ENCODE measurements around the gene CABP7.
"Not testable (repeated sequence)": the region's sequence is repeated elsewhere in the genome, so short reads cannot be mapped to it uniquely, and the experiment has no call there.

Gene CABP7

GRCh38 chr22:29748248-29748893 is 28.6 kb downstream of the CABP7 start:
- DNase-seq (ENCODE audit: low read depth in 2 of 2) = no peak

GRCh38 chr22:29750029-29750428 is 30.2 kb downstream of the CABP7 start:
- no peak for DNase-seq (ENCODE audit: low read depth in 2 of 2)

- DNase-seq (ENCODE audit: low read depth in 2 of 2) = no peak
These were observed 31.0 kb downstream of the CABP7 start for GRCh38 chr22:29750559-29751538.

GRCh38 chr22:29751669-29752068 is 31.9 kb downstream of the CABP7 start:
- DNase-seq (ENCODE audit: low read depth in 2 of 2) = no peak

GRCh38 chr22:29753808-29754657 is 34.2 kb downstream of the CABP7 start:
- no peak for DNase-seq (ENCODE audit: low read depth in 2 of 2)

- not testable (repeated sequence) for DNase-seq (ENCODE audit: low read depth in 2 of 2)
These were observed 35.0 kb downstream of the CABP7 start for GRCh38 chr22:29754658-29755395.

GRCh38 chr22:29755889-29756288 is 36.1 kb downstream of the CABP7 start:
- no peak for DNase-seq (ENCODE audit: low read depth in 2 of 2)

- DNase-seq (ENCODE audit: low read depth in 2 of 2) = no peak
These were observed 36.5 kb downstream of the CABP7 start for GRCh38 chr22:29756341-29756740.

- DNase-seq (ENCODE audit: low read depth in 2 of 2) = no peak
These were observed 37.3 kb downstream of the CABP7 start for GRCh38 chr22:29757096-29757495.

- DNase-seq (ENCODE audit: low read depth in 2 of 2) = no peak
These were observed 38.3 kb downstream of the CABP7 start for GRCh38 chr22:29758068-29758622.

- no peak for DNase-seq (ENCODE audit: low read depth in 2 of 2)
These were observed 39.2 kb downstream of the CABP7 start for GRCh38 chr22:29758959-29759358.

- DNase-seq (ENCODE audit: low read depth in 2 of 2) = no peak
These were observed 42.5 kb downstream of the CABP7 start for GRCh38 chr22:29762263-29762662.

GRCh38 chr22:29765905-29766631 is 46.3 kb downstream of the CABP7 start:
- peak in 1 of 2 donors; percentile 4 for DNase-seq (ENCODE audit: low read depth in 2 of 2)

GRCh38 chr22:29766632-29767170 is 46.9 kb downstream of the CABP7 start, which contains the start of gene ZMAT5:
Gene ZMAT5 (minus strand): TSS chr22:29767007. CDS start chr22:29748544, 18,463 bp downstream.
- DNase-seq (ENCODE audit: low read depth in 2 of 2) = peak; percentile 87

- DNase-seq (ENCODE audit: low read depth in 2 of 2) = peak; percentile 90 to 92
These were observed 47.6 kb downstream of the CABP7 start, which contains the start of gene UQCR10 for GRCh38 chr22:29767171-29768051. Gene UQCR10 (plus strand): TSS chr22:29767369. CDS start chr22:29767399, 30 bp downstream.

- DNase-seq (ENCODE audit: low read depth in 2 of 2) = no peak
These were observed 48.4 kb downstream of the CABP7 start for GRCh38 chr22:29768052-29768693.

- DNase-seq (ENCODE audit: low read depth in 2 of 2) = no peak
These were observed 50.0 kb downstream of the CABP7 start for GRCh38 chr22:29769723-29770321.

GRCh38 chr22:29772170-29772641 is 52.4 kb downstream of the CABP7 start:
- no peak for DNase-seq (ENCODE audit: low read depth in 2 of 2)
